ENCODE data around the gene CSRP2.

CSRP2 gene

GRCh38 chr12:76878899-76879709, at the start of gene CSRP2:
CSRP2 (minus strand) TSS chr12:76879019; CDS start chr12:76866260, 12,759 bp downstream.
- FAIRE-seq: no peak

- no peak for FAIRE-seq
Measured at GRCh38 chr12:76927170-76927784, 48.5 kb upstream of the CSRP2 start.

- no peak for FAIRE-seq
Measured at GRCh38 chr12:76925135-76925534, 46.3 kb upstream of the CSRP2 start.

- FAIRE-seq: no peak
Measured at GRCh38 chr12:76922866-76923265, 44.0 kb upstream of the CSRP2 start.

GRCh38 chr12:76921891-76922664, 43.3 kb upstream of the CSRP2 start:
- no peak for FAIRE-seq

GRCh38 chr12:76921100-76921471, 42.3 kb upstream of the CSRP2 start:
- no peak for FAIRE-seq

GRCh38 chr12:76920172-76921099, 41.6 kb upstream of the CSRP2 start:
- no peak for FAIRE-seq

GRCh38 chr12:76919383-76920171, 40.8 kb upstream of the CSRP2 start:
- FAIRE-seq: no peak

- no peak for FAIRE-seq
Measured at GRCh38 chr12:76916170-76916540, 37.3 kb upstream of the CSRP2 start.

GRCh38 chr12:76915361-76916169, 36.7 kb upstream of the CSRP2 start:
- no peak for FAIRE-seq

- no peak for FAIRE-seq
Measured at GRCh38 chr12:76914102-76914859, 35.5 kb upstream of the CSRP2 start.

- no peak for FAIRE-seq
Measured at GRCh38 chr12:76909290-76909689, 30.5 kb upstream of the CSRP2 start.

GRCh38 chr12:76908303-76909017, 29.6 kb upstream of the CSRP2 start:
- no peak for FAIRE-seq

- FAIRE-seq: no peak
Measured at GRCh38 chr12:76901628-76902380, 23.0 kb upstream of the CSRP2 start.

GRCh38 chr12:76899522-76899921, 20.7 kb upstream of the CSRP2 start:
- FAIRE-seq: no peak

- no peak for FAIRE-seq
Measured at GRCh38 chr12:76898442-76898841, 19.6 kb upstream of the CSRP2 start.

GRCh38 chr12:76896274-76896673, 17.5 kb upstream of the CSRP2 start:
- no peak for FAIRE-seq

- FAIRE-seq: no peak
Measured at GRCh38 chr12:76895796-76896195, 17.0 kb upstream of the CSRP2 start.

GRCh38 chr12:76891609-76892008, 12.8 kb upstream of the CSRP2 start:
- no peak for FAIRE-seq

Data from TTC549 (cell line).